Brain microvascular endothelial cell (primary cell): ENCODE data around the gene TAS1R2.

Experiments
- DNase-seq: peaks from one replicate; pipeline ENCODE4 v3.0.0-alpha.2; 2020
- H3K27ac ChIP-seq: fragments of 250-450 bp; sonication (Bioruptor Pico); 2 replicates; pipeline ENCODE4 v1.5.1; 2020; ENCODE audit warnings: mild to moderate bottlenecking, moderate library complexity
- H3K27me3 ChIP-seq: fragments of 250-450 bp; sonication (Bioruptor Pico); replicated peaks from 2 replicates; pipeline ENCODE4 v1.5.1; 2020; ENCODE audit warnings: mild to moderate bottlenecking
- H3K36me3 ChIP-seq: fragments of 250-450 bp; sonication (Bioruptor Pico); replicated peaks from 2 replicates; pipeline ENCODE4 v1.5.1; 2020; ENCODE audit warnings: mild to moderate bottlenecking
- H3K4me3 ChIP-seq: 2 replicates; pipeline ENCODE4 v1.5.1; 2011; ENCODE audit warnings: low read depth, mild to moderate bottlenecking, control low read depth, low read length, moderate library complexity
- CTCF ChIP-seq: IDR thresholded peaks from 2 replicates; pipeline ENCODE4 v1.5.1; 2011; ENCODE audit warnings: low read depth, mild to moderate bottlenecking, moderate library complexity, low read length, control low read depth, inconsistent platforms; ENCODE audit errors: missing control alignments
- in situ Hi-C: cut with HindIII; loops from 2 replicates; pipeline ENCODE4 v1.10.0; 2017; ENCODE audit warnings: low sequenced_read_pairs, low pct_ligation_motif_present

The TAS1R2 gene

GRCh38 chr1:18814874-18815531, 44.5 kb downstream of the TAS1R2 start:
- no peak for TF ChIP-seq CTCF
- Histone ChIP-seq H3K36me3 (no peaks in the 10 kb centered on the region), H3K27me3 (peaks cover 11% of the 10 kb centered on the region), H3K4me3 (no peak overlapping the region), H3K27ac (no peak overlapping the region)
- in situ Hi-C loops: no loop called here
- DNase-seq: no peak

GRCh38 chr1:18814425-18814824, 45.0 kb downstream of the TAS1R2 start:
- TF ChIP-seq CTCF: no peak
- H3K4me3 ChIP-seq: no peak overlapping the region
- no peaks in the 10 kb centered on the region for H3K36me3 ChIP-seq
- DNase-seq: no peak
- peaks cover 7% of the 10 kb centered on the region for H3K27me3 ChIP-seq
- in situ Hi-C loops: no loop called here
- no peak overlapping the region for H3K27ac ChIP-seq

GRCh38 chr1:18812453-18812939, 47.0 kb downstream of the TAS1R2 start:
- Histone ChIP-seq H3K4me3 (no peak overlapping the region), H3K36me3 (no peaks in the 10 kb centered on the region), H3K27ac (no peak overlapping the region), H3K27me3 (no peaks in the 10 kb centered on the region)
- TF ChIP-seq CTCF: no peak
- no peak for DNase-seq
- in situ Hi-C loops: no loop called here

GRCh38 chr1:18811733-18812452, 47.6 kb downstream of the TAS1R2 start:
- Histone ChIP-seq H3K27me3 (no peaks in the 10 kb centered on the region), H3K4me3 (no peak overlapping the region), H3K36me3 (no peaks in the 10 kb centered on the region), H3K27ac (no peak overlapping the region)
- no peak for TF ChIP-seq CTCF
- in situ Hi-C loops: no loop called here
- no peak for DNase-seq

- no peaks in the 10 kb centered on the region for H3K36me3 ChIP-seq
- H3K4me3 ChIP-seq: no peak overlapping the region
- no peaks in the 10 kb centered on the region for H3K27me3 ChIP-seq
- H3K27ac ChIP-seq: no peak overlapping the region
- in situ Hi-C loops: no loop called here
- no peak for TF ChIP-seq CTCF
- no peak for DNase-seq
These were observed 49.2 kb downstream of the TAS1R2 start for GRCh38 chr1:18809953-18810899.
